HFF-Myc (cell line): ENCODE results near the gene FAM110D.

Experiments
- DNase-seq: peaks from one replicate; pipeline ENCODE4 v3.0.0-alpha.2; 2011; ENCODE audit warnings: low read depth; ENCODE audit errors: extremely low read depth
- H3K4me3 ChIP-seq: replicated peaks from 2 replicates; pipeline ENCODE4 v1.5.1; 2011; ENCODE audit warnings: low read depth, mild to moderate bottlenecking, control low read depth, low read length
- TF ChIP-seq, protein P1 (sequence below): IDR thresholded peaks from 2 replicates; pipeline ENCODE4 v1.5.1; 2012; ENCODE audit warnings: mild to moderate bottlenecking, low read depth, low read length, control low read depth; ENCODE audit errors: missing control alignments

FAM110D gene

DNA sequence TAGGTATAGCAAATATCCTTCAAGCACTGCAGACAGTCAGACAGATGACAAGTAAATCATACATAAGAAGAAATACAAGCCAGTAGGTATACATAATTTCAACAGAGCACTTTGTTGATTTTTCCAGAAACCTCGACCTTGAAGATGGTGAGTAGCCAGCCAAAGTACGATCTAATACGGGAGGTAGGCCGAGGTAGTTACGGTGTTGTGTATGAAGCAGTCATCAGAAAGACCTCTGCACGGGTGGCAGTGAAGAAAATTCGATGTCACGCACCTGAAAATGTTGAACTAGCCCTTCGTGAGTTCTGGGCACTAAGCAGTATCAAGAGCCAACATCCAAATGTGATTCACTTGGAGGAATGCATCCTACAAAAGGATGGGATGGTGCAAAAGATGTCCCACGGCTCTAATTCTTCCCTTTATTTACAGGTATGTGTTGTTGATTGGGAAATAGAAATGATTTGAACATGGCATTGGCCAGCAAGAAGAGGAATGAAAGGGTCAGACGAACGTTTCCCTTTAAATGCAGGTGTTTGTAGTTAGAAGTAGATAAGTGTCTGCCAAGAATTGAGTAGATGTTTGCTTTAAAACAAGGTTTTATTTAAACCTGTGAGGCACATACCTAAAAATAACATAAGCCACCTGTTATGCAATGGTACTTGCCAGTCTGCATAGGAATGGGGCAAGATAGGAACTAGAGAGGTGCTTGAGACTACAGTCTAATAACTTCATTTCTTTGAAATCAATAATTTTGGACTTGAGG lies 44.5 kb upstream of the FAM110D start:
- TF ChIP-seq, protein P1, sequence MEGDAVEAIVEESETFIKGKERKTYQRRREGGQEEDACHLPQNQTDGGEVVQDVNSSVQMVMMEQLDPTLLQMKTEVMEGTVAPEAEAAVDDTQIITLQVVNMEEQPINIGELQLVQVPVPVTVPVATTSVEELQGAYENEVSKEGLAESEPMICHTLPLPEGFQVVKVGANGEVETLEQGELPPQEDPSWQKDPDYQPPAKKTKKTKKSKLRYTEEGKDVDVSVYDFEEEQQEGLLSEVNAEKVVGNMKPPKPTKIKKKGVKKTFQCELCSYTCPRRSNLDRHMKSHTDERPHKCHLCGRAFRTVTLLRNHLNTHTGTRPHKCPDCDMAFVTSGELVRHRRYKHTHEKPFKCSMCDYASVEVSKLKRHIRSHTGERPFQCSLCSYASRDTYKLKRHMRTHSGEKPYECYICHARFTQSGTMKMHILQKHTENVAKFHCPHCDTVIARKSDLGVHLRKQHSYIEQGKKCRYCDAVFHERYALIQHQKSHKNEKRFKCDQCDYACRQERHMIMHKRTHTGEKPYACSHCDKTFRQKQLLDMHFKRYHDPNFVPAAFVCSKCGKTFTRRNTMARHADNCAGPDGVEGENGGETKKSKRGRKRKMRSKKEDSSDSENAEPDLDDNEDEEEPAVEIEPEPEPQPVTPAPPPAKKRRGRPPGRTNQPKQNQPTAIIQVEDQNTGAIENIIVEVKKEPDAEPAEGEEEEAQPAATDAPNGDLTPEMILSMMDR = no peak
- no peak overlapping the region for H3K4me3 ChIP-seq
- no peak for DNase-seq

DNA sequence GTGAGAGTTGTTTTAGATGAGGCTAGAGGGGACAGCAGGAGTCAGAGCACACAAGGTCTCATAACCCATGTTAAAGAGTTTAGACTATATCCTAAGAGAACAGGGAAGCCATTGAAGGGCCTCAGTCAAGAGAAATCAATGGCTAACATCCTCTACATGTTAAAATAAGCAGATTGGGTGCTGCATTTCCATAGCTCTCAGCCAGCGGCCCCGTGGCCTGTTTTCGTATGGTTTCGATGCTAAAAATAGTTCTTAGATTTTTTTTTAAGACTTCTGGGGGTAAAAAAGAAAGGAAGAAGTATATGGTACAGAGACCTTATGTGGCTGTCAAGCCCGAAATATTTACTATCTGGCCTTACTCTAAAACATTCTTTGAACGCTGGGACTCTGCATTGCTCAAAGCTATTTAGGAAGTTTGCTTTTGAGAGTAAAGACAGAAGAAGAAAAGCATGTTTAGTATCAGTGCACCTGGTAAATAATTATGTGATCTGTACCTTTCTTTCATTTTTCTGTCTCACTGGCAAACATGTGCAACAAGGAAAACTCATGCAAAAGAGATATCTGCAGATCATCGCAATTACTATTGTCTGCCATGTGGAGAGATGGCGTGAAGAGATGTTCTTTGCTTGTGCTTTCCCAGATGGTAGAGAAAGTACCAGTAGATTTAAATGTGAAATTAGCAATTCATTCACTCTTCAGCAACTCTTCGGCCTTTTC lies 38.8 kb upstream of the FAM110D start:
- H3K4me3 ChIP-seq = no peak overlapping the region
- TF ChIP-seq, protein P1 = no peak
- no peak for DNase-seq

DNA sequence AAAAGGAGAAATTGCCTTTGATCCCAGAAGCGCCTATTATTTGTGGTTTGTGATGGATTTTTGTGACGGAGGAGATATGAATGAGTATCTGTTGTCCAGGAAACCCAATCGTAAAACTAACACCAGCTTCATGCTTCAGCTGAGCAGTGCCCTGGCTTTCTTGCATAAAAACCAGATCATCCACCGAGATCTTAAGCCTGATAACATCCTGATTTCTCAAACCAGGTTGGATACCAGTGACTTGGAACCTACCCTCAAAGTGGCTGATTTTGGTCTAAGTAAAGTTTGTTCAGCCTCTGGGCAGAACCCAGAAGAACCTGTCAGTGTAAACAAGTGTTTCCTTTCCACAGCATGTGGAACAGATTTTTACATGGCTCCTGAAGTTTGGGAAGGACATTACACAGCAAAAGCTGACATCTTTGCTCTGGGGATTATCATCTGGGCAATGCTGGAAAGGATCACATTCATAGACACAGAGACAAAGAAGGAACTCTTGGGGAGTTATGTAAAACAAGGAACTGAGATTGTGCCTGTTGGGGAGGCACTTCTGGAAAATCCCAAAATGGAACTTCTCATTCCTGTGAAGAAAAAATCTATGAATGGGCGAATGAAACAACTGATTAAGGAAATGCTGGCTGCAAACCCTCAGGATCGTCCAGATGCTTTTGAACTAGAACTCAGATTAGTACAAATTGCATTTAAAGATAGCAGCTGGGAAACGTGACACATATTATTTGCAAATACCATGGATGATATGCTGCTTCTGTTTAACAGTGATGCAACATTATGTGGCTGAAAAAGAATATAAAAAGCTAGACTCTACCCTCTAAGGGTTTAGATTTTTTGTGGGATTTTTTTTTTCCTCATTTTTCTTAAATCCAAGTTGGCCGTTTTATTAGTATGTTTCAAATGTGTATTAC lies 36.8 kb upstream of the FAM110D start:
- DNase-seq = no peak
- no peak overlapping the region for H3K4me3 ChIP-seq
- TF ChIP-seq, protein P1 = no peak

DNA sequence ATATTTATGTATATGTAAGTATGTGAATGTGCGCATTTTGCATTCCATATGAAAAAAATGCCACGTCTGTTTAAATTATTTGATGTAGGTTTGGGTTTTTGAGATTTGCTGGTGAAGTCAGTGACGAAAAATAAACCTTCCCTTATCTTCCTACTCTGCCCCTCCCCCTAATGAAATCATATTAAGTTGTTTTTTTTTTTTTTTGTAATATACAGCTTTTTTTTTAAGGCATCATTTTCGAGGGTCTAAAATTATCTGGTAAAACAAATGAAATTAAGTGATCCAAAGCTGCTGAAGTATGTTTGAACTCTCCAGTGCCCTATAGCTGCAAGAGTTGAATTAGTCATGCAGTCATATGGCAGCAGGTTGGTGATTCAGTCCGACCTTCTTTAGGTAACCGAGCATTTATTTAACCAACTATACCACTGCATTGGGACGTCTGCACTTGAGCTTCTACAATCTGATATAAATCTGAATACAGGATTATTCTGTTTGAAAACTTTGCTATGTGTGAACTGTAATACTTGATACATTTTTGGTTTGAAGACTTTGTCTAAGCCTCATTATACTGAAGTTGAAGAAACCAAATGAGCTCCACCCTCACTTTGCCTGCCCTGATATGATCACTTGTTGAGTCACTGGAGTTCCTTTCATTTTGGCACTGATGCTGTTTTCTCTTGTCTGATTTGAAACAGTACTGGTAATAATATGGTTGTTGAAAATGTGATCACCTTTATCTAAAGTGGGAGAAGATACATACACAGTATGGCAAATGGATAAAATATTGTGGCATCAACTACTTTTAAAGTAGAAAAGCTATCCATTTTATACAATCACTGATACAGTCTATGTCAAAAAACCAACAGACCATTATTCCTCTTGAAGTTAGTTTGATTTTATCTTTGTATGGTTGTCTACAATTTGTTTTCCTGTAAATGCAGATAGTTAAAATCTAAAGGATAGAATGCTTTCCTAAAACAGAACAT lies 35.6 kb upstream of the FAM110D start:
- H3K4me3 ChIP-seq = no peak overlapping the region
- TF ChIP-seq, protein P1 = no peak
- DNase-seq = no peak

DNA sequence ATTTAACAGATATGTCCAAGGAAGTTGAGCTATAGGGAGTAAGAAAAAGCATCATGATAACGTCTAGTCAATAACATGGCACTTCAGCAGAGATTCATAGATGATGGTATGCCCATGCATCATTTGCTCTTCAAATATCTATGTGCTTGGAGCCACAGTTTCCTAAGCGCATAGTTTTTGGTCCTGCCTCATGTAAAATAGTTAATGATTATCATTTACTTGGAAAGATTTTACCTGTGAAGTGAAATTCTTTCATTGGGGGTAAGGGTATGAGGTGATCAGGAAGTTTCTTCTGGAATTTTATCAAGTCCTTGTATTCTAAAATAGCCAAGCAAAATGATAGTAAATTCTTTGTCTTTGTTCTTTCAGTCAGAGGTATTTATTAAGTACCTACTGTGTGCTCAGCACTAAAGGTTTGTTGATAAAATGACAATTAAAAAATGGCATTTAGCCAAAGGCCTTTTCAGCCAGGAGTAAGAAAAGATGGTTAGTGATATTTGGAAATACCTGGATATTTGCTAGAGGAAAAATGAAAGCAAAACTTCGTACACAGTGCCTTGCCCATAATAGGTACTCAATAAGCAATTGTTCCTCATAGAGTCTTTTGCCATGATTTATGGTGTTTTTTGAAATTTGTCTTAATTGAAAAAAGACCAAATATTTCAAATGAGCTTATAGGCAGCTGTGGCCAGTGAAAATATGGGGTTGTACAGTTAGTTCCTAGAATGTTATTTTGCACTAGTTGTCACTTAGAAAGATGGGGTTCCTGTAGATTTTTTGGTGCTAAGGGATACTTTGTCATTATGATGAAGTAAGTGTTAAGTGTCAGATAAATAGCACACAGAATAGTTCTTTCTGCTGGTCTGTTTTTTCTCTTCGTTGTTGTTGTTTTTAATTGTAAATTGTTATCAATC lies 34.2 kb upstream of the FAM110D start:
- TF ChIP-seq, protein P1 = no peak
- DNase-seq = no peak
- H3K4me3 ChIP-seq = no peak overlapping the region
